Stimulated activated CD8-positive, alpha-beta memory T cell treated with anti-CD3 and anti-CD28 coated beads, Interleukin-15, amount 100 ng/mL, for 24 hours (primary cell): ENCODE measurements around the gene GNGT1.

Source experiments
- DNase-seq: peaks from one replicate; pipeline ENCODE4 v3.0.0-alpha.2; 2020; ENCODE audit warnings: low read depth

Gene GNGT1

DNA sequence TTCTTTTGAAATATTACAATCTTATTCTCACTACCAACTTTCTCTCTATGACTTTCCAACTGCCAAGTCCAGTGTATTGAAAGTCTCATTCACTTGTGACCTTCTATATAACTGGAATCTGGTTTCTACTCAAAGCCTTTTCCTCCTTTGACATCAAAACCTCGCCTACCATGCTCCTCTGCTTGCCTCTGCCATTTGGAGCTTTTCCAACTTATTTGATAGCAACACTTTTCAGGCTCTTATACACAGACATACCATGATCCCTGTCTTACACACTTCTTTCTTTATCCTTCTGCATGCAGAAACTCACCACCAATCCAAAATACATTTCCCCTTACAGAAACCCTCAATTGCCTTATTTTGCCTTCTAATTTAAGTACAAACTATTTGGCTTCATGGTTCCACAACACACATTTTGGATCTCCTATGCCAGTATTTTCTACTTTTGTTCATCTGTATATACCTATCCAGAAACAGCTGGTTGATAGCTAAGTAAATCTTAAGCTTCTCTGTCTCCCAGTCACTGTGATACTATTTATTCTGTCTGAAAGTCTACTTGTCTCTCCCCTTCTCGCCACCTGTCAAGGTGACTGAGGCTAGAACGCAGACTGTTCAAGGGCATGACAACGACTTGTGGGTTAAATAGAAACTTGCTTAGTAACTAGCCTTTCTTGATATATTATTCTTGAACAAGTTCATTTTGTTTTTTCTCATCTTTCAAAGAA is 37.6 kb downstream of the GNGT1 start:
- no peak for DNase-seq

DNA sequence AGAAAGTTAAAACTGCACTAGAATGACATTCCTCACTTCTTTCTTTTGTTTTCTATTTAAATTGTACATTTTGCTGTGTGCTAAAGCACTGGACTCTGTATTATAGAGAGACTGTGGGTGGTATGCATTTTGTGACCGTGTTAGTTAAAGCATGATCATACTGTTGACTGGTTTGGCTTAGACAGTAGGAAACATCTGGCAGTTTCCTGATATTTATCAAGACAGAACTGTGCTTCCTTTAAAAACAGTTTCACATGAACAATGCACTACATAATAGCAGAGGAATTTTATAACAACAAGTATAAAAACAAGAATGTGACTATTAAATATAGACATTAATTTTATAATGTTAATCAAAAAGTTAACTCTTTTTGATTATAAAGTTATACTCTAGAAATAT is 38.3 kb downstream of the GNGT1 start:
- no peak for DNase-seq

DNA sequence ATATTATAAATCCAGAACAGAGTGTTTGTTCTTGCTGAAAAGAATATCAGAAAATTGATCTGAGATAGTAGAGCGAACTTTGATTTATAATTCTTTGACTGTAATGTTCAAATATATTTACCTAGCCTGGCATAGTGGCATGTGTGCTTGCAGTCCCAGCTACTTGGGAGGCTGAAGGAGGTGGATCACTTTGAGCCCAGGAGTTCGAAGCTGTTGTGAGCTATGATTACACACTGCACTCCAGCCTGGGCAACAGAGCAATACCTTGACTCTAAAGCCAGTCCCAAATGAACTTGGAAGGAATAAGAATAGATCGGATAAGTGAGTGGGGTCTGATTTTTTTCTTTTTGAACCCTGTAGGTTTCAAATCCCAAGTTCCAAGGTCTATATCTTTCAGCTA is 38.7 kb downstream of the GNGT1 start:
- no peak for DNase-seq

DNA sequence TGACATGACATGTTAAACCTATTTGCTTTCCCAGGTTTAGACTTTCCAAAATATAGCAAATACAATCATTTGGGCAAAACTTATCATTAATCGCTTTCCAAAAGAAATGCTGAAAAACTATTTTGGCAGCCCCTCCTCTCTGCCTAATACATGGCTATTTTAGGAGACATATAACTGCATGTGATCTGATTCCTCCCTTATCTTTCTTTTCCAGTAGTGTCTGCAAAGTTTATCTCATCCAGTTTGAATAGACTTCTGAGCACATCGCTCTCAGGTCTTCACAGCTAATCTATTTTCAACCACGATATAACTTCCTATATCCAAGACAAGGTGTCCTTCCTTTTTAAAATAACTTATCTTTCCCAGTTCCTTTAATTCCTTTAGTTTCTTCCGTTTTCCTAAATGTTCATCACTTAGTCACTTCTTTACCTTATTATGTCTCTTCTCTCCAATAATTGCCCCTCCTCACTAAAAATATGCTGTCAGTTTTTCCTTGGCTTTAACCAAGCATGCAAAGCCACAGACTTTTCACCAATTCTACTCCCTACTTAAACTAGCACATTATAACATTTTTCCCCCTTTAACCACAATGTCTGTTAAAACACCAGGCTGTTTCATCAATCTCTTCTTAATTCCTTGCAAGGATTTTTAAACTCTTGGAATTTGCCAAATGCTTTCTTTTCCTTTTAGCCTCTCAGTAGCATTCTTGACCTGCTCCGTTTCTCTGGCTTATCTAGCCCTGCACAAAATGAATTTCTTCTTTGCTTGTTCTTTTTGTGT is 39.6 kb downstream of the GNGT1 start:
- DNase-seq, result no peak

DNA sequence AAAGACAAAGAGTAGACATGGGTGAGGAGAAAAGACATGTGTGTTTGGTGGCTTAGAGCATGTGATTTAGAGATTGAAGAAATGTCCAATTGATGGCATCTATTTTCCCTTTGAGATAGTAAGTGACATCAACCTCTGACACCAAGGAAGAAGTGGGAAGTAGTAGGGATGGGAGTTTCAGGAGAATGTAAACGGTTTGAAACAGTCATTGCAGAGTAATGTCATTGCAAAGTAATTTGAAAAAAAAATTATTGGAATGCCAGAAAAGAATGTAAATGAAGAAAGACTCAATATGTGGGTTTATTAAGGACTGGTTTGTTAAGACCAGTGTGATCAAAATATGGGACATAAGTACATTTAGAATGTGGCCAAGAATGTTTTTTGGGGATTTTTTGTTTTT is 41.7 kb downstream of the GNGT1 start:
- no peak for DNase-seq

DNA sequence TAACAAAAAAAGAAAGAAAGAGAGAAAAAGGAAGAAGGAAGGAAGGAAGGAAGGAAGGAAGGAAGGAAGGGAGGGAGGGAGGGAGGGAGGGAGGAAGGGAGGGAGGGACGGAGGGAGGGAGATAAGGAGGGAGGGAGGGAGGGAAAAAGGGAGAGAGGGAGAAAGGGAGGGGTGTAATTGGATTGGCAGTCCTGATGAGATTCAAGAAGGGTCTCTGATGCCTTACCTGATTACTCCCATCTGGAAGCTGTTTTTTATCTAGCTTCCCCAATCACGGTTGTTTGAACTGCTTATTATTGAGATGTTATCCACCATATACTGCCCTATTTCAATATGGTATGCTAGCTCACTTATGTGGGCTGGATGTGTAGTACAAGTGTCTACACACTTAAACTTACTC is 42.5 kb downstream of the GNGT1 start:
- DNase-seq, result no peak

DNA sequence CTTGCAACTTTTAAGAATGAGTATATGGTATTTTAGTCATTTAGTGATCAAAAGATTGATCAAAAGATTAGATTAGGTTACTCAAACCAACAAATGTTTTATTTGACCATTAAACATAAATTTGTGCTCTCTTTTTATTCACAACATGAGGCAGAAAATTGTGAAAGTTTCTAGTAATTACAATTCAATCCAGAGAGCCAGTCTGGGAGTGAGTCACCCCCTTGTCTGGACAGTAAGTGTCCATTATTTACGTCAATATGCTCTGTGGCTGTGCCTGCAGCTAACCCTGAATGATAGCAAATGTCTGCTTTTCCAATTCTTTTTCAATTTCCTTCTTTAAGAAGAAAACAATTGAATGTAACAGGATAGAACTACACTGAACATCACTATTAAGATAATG is 43.1 kb downstream of the GNGT1 start:
- DNase-seq, result no peak

DNA sequence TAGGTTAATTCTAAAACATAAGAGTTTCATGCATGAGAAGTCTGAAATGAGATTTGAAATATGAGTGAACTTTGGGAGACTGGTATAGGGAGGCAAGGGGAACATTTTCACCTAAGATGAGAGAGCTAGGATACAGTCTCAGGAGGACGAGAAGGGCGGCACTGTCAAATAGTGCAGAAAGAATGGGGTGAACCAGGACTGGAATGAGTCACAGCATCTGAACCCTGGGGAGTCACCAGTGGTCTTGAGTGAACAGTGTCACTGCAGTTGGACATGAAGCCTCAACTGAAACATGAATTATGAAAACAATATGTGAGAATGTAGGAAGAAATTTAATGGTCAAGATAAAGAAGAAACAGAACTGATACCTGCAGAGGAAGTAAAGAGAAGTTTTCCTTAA is 48.9 kb downstream of the GNGT1 start:
- DNase-seq, result no peak

DNA sequence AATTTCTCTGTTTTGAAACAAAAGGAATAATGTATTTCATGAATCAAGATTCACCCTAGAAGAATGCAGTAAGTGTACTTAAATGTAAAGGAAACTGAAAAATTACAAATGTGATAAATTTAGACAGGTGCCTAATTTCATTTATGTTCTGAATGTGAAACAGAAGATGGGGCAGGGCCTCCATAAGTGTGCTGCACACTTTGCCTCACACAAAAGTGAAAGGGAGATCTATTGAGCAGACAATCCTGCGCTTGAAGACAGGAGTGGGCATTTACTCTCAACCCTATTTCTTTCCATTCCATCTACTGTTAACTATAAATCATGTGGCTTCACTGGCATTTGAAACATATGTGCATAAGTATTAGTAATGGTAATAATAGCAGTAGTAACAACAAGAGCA is 51.4 kb downstream of the GNGT1 start:
- no peak for DNase-seq

DNA sequence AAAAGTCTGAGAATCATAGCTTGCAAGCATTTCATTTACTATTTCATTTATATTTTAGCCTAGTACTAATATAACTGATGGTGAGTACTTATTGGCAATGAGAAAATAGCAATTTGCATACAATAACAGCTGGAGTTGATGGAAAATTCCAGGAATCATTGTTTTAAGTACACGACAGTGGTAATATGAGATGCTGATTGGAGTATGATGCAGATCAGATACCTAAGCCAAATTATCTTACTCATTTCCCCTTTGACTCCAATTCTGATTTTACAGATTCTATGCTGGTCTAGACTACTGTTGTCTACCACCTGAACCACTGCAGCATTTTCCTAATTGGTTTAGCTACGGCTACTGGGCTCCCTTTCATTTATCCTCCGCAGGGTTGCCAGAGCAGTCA is 51.8 kb downstream of the GNGT1 start:
- DNase-seq, result no peak

DNA sequence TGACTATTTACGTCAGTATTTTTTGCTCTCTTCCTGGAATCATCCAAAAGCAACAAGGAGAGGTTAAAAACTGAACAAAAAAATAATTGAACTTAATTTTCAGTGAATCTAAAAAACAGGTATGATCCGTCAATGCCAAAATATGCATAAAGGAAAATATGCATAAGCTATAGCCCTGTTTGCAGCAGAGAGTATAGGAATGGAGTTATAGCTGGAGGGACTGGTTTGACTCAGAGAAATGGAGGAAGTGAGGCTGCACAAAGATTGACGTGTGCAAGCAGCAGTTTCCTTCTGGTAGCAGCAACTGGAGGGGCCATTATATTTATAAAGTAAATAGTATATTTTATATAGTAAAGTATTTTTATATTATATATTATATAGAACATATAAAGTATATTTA is 52.3 kb downstream of the GNGT1 start:
- DNase-seq, result no peak
